Mucosa of rectum (tissue), 2 donors: ENCODE results near the gene AK5.

Source experiments
- H3K27ac ChIP-seq, 2 donors: one replicate each; pipeline ENCODE4 v1.7.0; 2013; ENCODE audit warnings: inconsistent platforms in 2 of 2, low read depth in 2 of 2, low read length in 2 of 2
- H3K27me3 ChIP-seq, 2 donors: one replicate each; pipeline ENCODE4 v1.7.0; 2013; ENCODE audit warnings: low read length in 2 of 2; ENCODE audit not compliant: control insufficient read depth in 2 of 2, insufficient read depth in 2 of 2
- H3K36me3 ChIP-seq, 2 donors: one replicate each; pipeline ENCODE4 v1.7.0; 2013; ENCODE audit warnings: low read length in 2 of 2; ENCODE audit not compliant: control insufficient read depth in 2 of 2, insufficient read depth in 2 of 2
- H3K4me1 ChIP-seq, 2 donors: one replicate each; pipeline ENCODE4 v1.7.0; 2013; ENCODE audit warnings: low read length in 2 of 2, mild to moderate bottlenecking in 1 of 2; ENCODE audit not compliant: control insufficient read depth in 2 of 2, insufficient read depth in 2 of 2
- H3K4me3 ChIP-seq, 2 donors: one replicate each; pipeline ENCODE4 v1.7.0; 2013; ENCODE audit warnings: low read length in 2 of 2
- H3K9ac ChIP-seq, 2 donors: one replicate each; pipeline ENCODE4 v1.7.0; 2013; ENCODE audit warnings: low read length in 2 of 2, low read depth in 1 of 2, mild to moderate bottlenecking in 1 of 2
- H3K9me3 ChIP-seq, 2 donors: one replicate each; pipeline ENCODE4 v1.7.0; 2013; ENCODE audit warnings: low read length in 2 of 2; ENCODE audit not compliant: control insufficient read depth in 2 of 2
- donor health status: healthy.
- donor health status: Normal muscosa, but diverticular disease.

AK5 gene

DNA sequence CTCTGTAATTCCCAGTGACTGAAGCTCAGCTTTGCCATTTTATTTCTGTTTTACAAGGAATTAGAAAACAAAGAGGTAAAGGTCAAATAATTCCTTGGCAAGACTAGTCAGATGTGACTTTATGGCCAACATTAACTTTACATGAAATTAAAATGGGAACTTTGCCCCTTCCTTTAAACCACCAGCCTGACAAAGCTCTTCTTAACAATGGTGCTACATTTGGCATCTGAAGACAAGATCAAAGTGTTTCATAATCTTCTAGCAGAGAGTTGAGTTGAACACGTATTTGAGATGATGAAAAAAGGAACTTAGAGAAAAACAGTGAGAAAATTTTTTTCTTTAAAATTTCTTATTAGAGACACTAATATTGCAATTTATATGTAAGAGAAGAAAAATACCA lies 193.8 kb downstream of the AK5 start:
- H3K36me3 ChIP-seq, result no peaks in the 10 kb centered on the region
- H3K9me3 ChIP-seq, result no peaks in the 10 kb centered on the region
- H3K4me1 ChIP-seq, result no peaks in the 10 kb centered on the region
- no peak overlapping the region for H3K27ac ChIP-seq
- H3K4me3 ChIP-seq, result no peak overlapping the region
- H3K9ac ChIP-seq, result no peak overlapping the region
- no peaks in the 10 kb centered on the region for H3K27me3 ChIP-seq

DNA sequence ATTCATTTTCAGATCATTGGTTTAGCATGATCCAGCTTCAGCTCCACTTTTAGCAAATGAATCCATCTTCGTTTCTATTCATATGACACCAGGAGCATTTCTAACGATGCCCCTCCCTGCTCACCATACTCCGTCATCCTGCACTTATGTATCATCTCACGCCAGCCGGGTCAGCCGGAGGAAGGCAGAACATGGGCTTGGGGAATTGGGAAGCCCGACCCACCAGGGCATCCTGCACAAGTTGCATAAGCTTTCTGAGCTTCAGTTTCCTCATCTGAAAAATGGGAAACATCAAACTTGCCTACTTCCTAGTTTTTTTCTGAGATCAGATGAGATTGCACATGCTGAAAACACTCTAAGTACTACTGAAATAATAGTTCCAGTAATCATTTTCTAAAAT lies 194.7 kb downstream of the AK5 start:
- no peaks in the 10 kb centered on the region for H3K27me3 ChIP-seq

DNA sequence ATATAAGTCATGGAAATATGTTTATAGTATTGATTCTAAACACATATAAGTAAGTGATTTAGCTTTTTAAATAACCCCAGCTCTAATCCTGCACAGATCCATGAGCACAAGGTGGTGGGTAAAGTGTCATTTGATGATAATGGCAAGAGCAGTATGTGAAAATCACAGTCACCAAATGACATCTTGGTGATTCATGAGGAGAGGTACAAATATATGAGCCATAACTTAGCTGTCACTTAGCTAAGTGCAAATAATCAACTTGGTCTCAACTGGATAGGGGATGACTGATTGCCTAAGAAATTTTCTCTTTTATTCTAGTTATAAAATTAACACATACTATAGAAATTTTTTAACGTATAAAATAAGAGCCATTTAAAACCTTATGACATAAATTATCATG lies 202.5 kb downstream of the AK5 start:
- Histone ChIP-seq H3K4me1 (no peaks in the 10 kb centered on the region), H3K9ac (no peak overlapping the region), H3K27me3 (no peaks in the 10 kb centered on the region), H3K27ac (no peak overlapping the region), H3K36me3 (no peaks in the 10 kb centered on the region), H3K4me3 (no peak overlapping the region), H3K9me3 (no peaks in the 10 kb centered on the region)

More for the DNA sequence above, 194.7 kb downstream of the AK5 start:
- Histone ChIP-seq H3K27ac (no peak overlapping the region), H3K36me3 (no peaks in the 10 kb centered on the region), H3K9me3 (no peaks in the 10 kb centered on the region), H3K9ac (no peak overlapping the region), H3K4me3 (no peak overlapping the region), H3K4me1 (no peaks in the 10 kb centered on the region)

DNA sequence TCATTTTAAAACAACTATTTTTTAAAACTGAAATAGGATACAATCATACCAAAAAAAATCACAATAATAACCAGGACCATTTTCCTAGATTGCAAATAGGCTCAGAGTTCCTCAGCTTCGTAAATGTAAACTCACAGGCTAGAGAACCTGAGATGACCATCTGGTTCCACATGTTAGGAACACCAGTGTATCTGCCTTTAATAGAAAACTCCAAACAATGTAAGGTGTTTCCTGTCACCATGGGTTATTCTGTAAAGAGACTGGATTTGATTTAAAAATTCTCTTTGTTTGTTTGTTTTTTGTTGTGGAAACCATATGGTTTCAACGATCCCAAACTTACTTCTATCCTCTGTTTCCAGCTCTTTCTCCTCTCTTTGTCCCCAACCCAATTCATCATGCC lies 203.1 kb downstream of the AK5 start:
- no peak overlapping the region for H3K9ac ChIP-seq
- H3K9me3 ChIP-seq, result no peaks in the 10 kb centered on the region
- H3K4me1 ChIP-seq, result no peaks in the 10 kb centered on the region
- no peaks in the 10 kb centered on the region for H3K36me3 ChIP-seq
- no peaks in the 10 kb centered on the region for H3K27me3 ChIP-seq
- no peak overlapping the region for H3K27ac ChIP-seq
- no peak overlapping the region for H3K4me3 ChIP-seq

DNA sequence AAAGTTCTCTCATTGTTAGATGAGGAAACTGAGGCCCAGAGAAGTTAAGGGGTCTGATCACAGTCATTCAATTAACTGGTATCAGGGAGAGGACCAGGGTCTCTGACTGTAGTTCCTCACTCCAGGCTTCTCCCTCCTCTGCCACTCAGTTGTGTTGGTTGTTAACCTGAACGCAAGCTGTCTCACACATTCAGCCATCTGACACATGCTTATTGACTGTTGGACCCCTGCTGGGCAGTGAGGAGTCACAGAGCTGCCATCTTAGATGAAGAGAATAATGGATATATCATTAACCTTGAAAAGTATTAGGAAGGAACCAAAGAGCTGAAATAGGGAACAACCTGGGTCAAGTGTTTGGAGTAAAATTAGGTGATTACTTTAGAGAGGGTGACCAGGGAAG lies 205.8 kb downstream of the AK5 start:
- no peak overlapping the region for H3K4me3 ChIP-seq
- H3K27me3 ChIP-seq, result no peaks in the 10 kb centered on the region
- no peaks in the 10 kb centered on the region for H3K4me1 ChIP-seq
- no peaks in the 10 kb centered on the region for H3K36me3 ChIP-seq
- no peaks in the 10 kb centered on the region for H3K9me3 ChIP-seq
- H3K27ac ChIP-seq, result no peak overlapping the region
- H3K9ac ChIP-seq, result no peak overlapping the region

DNA sequence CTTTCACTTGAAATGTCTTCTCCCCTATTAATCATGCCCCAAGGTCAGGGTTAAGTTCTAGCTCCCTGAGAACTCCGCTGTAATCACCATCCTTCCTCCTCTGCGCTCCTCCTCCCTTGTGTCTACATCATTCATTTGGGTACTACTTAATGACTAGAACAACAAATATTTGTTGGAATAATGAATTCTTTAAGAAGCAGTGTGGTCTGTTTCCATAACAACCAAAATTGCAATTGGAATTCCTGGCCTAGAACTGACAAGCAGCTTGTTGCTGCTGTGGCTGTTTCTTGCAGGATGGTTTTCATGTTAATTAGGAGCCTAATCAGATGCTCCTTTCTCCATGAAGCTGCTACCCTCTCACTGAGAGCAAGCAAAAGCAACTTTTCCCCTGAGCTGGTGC lies 208.1 kb downstream of the AK5 start:
- H3K4me3 ChIP-seq, result no peak overlapping the region
- H3K27me3 ChIP-seq, result no peaks in the 10 kb centered on the region
- no peaks in the 10 kb centered on the region for H3K36me3 ChIP-seq
- no peak overlapping the region for H3K9ac ChIP-seq
- H3K4me1 ChIP-seq, result no peaks in the 10 kb centered on the region
- H3K27ac ChIP-seq, result no peak overlapping the region
- H3K9me3 ChIP-seq, result no peaks in the 10 kb centered on the region

DNA sequence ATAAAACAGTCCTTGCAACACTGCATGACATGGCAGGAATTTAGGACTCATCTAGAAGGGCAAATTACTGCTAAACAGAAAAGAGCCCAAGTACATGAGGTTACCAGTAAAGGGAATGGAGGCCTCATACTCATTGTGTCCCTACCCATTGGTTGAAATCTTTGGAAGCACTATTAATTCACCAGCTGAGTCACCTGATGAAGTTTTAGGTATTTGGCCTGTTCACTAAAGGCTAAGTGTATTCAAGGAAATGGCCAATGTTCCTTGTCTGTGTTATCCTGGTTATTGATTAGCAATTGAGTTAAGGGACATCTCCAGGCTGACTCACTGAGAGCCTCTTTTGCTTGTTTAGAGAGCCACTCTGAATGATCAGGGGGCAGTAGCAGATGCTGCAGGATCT lies 212.2 kb downstream of the AK5 start:
- Histone ChIP-seq H3K36me3 (no peaks in the 10 kb centered on the region), H3K27me3 (no peaks in the 10 kb centered on the region), H3K4me1 (no peaks in the 10 kb centered on the region), H3K9ac (no peak overlapping the region), H3K9me3 (no peaks in the 10 kb centered on the region), H3K27ac (no peak overlapping the region), H3K4me3 (no peak overlapping the region)

DNA sequence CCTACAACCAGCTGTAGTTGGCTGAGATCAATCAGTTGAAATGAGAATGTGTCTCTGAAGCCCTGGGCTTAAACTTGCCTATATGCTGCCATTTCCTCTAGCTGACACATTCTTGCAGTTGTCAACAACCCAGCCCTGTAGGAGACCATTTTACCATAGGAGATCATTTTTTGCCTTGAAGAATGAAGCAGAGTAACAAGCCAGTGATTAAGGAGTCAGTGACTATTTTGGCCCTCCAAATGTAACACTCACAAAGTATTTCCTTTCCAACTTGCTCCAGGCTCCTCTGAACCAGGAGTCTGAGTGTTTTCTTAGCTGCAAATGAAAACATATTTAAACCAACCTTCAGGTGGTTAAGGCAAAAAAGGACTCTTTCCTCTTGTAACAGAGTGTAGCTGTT lies 217.1 kb downstream of the AK5 start:
- Histone ChIP-seq H3K27ac (no peak overlapping the region), H3K4me1 (no peaks in the 10 kb centered on the region), H3K9ac (no peak overlapping the region), H3K27me3 (no peaks in the 10 kb centered on the region), H3K4me3 (no peak overlapping the region), H3K36me3 (no peaks in the 10 kb centered on the region), H3K9me3 (no peaks in the 10 kb centered on the region)

DNA sequence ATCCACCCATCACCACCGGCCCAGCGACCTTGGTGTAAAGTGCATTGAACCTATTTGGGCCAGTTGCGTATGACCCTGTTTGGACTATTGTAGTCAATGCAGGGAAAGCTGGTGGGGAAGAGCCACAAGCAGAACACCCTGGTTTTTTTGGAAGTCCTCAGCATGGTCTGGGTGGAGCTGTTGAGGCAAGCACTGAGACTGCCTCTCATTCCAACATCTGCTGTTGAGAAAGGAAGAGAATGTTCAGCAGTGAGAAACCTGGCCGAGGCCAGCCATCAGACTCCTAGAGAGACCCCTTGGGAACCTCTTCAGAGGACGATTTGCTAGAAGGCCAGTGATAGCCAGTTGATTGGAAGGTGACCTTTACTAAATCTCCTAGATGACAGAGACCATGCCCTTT lies 217.6 kb downstream of the AK5 start:
- H3K4me1 ChIP-seq, result no peaks in the 10 kb centered on the region
- no peaks in the 10 kb centered on the region for H3K9me3 ChIP-seq
- no peaks in the 10 kb centered on the region for H3K27me3 ChIP-seq
- no peak overlapping the region for H3K9ac ChIP-seq
- H3K4me3 ChIP-seq, result no peak overlapping the region
- H3K36me3 ChIP-seq, result no peaks in the 10 kb centered on the region
- no peak overlapping the region for H3K27ac ChIP-seq

DNA sequence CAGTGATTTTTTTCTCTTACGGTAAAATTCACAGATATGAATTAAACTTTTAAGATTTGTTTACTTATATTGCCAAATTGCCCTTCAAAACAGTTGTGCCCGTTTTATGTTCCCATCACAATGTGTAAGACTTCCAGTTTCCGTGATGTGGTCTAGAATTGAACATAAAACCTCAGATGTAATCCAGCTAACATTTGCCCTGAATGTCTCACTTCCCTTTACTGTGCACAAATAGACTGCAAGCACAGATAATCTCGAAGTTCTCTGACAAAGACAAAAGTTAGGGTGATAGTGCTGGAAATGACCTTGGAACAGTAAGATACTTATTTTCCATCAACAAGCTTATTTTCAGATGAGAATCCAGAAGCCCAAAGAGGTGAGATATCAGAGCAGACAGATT lies 223.2 kb downstream of the AK5 start:
- H3K4me3 ChIP-seq, result no peak overlapping the region
- no peaks in the 10 kb centered on the region for H3K36me3 ChIP-seq
- H3K27ac ChIP-seq, result no peak overlapping the region
- H3K27me3 ChIP-seq, result no peaks in the 10 kb centered on the region
- H3K9me3 ChIP-seq, result no peaks in the 10 kb centered on the region
- no peak overlapping the region for H3K9ac ChIP-seq
- no peaks in the 10 kb centered on the region for H3K4me1 ChIP-seq

DNA sequence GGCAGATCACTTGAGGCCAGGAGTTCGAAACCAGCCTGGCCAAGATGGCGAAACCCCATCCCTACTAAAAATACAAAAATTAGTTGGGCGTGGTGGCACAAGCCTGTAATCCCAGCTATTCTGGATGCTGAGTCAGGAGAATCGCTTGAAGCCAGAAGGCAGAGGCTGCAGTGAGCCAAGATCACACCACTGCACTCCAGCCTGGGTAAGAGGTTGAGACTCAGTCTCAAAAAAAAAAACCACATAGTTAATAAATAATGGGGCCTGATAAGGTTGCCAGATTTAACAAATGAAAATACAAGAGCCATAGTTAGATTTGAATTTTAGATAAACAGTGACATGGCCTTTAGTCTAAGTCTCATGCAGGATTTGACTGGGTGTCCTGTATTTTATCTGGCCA lies 225.0 kb downstream of the AK5 start:
- no peaks in the 10 kb centered on the region for H3K36me3 ChIP-seq
- no peaks in the 10 kb centered on the region for H3K9me3 ChIP-seq
- no peak overlapping the region for H3K27ac ChIP-seq
- no peak overlapping the region for H3K4me3 ChIP-seq
- no peaks in the 10 kb centered on the region for H3K27me3 ChIP-seq
- H3K9ac ChIP-seq, result no peak overlapping the region
- H3K4me1 ChIP-seq, result no peaks in the 10 kb centered on the region
